NCI-H128 (cell line): Measurements from ENCODE around the gene RTP5.
"Not testable (repeated sequence)": the region's sequence is repeated elsewhere in the genome, so short reads cannot be mapped to it uniquely, and the experiment has no call there.

Source experiments
- DNase-seq: peaks from one replicate; lab custom pipeline; 2025; ENCODE audit not compliant: unreplicated experiment; lab: John Stamatoyannopoulos, UW

Gene RTP5

DNA sequence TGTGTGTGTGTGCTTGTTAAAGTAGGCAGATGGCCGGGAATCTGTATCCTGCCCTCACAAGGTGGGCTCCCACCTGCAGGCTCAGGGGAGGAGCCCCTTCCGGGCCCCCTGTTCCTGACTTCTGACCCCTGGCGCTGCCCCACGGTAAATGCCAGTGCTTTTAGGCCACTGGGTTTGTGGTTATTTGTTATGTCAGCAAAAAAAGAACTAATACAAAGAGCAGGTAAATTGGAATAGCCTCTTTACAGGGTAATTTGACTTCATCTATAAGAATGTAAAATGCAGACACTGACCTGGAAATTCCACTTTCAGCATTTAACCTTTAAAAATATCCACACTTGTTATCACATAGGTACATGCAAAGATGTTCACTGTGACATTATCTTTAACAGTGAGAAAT lies 44.2 kb downstream of the RTP5 start:
- DNase-seq, result no peak

DNA sequence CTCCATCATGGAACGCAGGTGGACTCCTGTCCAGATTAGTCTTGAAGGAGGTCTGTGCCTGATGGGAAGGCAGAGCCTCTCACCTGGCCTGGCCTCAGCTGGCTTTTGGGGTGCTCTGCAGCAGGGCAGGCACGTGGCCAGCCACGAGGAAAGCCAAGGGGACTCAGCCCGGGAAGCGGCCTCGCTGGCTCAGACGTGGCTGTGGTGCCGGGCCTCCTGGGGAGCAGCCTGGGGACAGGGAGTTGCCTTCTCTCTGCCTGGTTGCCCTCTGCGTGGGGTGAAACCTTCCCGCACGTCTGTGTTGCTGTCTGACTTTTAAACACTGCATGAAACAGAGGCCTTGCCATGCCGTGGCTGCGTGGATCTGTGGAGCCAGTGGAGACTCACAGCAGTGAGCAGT lies 45.0 kb downstream of the RTP5 start:
- no peak for DNase-seq

DNA sequence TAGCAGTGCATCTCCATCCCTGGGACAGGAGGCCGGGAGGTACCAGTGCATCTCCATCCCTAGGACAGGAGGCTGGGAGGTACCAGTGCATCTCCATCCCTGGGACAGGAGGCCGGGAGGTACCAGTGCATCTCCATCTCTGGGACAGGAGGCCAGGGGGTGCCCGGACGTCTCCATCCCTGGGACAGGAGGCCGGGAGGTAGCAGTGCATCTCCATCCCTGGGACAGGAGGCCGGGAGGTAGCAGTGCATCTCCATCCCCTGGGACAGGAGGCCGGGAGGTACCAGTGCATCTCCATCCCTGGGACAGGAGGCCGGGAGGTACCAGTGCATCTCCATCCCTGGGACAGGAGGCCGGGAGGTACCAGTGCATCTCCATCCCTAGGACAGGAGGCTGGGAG lies 52.1 kb downstream of the RTP5 start:
- DNase-seq, result not testable (repeated sequence)

DNA sequence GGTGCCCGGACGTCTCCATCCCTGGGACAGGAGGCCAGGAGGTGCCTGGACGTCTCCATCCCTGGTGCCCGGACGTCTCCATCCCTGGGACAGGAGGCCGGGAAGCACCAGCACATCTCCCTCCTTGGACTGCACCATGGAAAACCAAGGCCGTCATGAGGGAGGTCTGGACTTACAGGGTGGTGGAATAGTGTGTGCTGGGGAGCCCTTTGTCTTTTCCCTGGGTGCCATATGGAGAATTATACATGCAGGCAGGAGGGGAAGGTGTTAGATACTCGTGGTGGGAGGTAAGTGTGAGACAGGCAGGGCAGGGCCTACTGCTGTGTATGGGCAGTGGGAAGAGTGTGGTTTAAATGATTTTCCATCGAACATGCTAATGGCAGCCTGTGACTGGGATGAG lies 52.9 kb downstream of the RTP5 start:
- no peak for DNase-seq

DNA sequence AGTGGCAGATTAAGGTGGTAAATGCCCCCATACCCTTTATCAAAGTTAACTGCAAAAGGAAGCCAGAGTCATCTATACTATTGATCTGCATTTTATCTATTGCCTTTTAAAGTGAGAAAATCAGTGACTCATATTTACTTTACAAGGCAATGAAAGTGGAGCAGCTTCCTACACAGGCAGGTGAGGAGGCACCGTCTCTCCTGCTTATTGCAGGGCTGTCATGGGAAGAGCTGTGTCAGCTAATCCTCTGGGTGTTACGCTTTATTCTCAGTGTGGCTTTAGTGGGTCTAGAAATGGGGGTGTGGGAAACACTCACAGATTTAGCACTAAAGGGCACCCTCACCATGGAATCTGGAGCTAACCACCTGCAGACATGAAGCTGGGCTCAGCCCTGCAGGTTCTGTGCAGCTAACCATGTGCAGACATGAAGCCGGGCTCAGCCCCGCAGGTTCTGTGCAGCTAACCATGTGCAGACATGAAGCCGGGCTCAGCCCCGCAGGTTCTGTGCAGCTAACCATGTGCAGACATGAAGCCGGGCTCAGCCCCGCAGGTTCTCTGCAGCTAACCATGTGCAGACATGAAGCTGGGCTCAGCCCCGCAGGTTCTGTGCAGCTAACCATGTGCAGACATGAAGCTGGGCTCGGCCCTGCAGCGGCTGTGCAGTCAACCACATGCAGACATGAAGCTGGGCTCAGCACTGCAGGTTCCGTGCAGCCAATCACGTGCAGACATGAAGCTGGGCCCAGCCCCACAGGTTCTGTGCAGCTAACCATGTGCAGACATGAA lies 53.5 kb downstream of the RTP5 start:
- not testable (repeated sequence) for DNase-seq
